Measurements from ENCODE around the gene ADGRL4. TPM values are rescaled to one million over a fixed set of nuclear protein-coding genes. Genes with fewer than 3 reads are reported as not detected.

ADGRL4 gene
- total and polyA plus RNA-seq, 12 donors, result 4.4 to 26.6 (median 10.4) TPM

DNA sequence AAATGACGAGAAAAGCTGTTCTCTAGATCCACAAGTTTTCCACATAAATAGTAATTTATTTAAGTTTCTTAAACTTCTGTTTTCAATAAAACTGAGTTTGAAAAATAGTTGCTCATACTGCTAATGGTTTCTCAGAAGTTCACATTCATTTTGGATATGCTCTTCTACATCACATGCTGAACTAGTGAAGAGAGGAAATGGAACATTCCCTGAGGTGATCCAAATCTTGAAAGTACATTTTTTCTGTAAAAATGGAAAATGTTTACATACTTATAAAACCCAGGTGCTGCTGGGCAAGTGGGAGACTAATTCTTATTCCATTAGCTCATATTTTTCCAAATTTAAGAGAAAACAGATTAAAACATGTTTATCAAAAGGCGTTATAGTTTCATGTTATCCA is 111.7 kb downstream of the ADGRL4 start:
- Histone ChIP-seq H3K36me3 (replicated peaks in 1 of 2) (no peaks in the 10 kb centered on the region), H3K4me3 (no peak overlapping the region), H3K27me3 (no peaks in the 10 kb centered on the region), H3K4me1 (replicated peaks in 1 of 2) (no peaks in the 10 kb centered on the region), H3K27ac (no peak overlapping the region), H3K9me3 (replicated peaks in 1 of 3) (no peaks in the 10 kb centered on the region)
- intact Hi-C loops (cut with DNase I), result no loop called here
- no peak for TF ChIP-seq POLR2A (IDR thresholded peaks at IDR 0.05)
- TF ChIP-seq, protein P1, sequence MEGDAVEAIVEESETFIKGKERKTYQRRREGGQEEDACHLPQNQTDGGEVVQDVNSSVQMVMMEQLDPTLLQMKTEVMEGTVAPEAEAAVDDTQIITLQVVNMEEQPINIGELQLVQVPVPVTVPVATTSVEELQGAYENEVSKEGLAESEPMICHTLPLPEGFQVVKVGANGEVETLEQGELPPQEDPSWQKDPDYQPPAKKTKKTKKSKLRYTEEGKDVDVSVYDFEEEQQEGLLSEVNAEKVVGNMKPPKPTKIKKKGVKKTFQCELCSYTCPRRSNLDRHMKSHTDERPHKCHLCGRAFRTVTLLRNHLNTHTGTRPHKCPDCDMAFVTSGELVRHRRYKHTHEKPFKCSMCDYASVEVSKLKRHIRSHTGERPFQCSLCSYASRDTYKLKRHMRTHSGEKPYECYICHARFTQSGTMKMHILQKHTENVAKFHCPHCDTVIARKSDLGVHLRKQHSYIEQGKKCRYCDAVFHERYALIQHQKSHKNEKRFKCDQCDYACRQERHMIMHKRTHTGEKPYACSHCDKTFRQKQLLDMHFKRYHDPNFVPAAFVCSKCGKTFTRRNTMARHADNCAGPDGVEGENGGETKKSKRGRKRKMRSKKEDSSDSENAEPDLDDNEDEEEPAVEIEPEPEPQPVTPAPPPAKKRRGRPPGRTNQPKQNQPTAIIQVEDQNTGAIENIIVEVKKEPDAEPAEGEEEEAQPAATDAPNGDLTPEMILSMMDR (IDR thresholded peaks at IDR 0.05), result no peak
- DNase-seq, result no peak
- 73 to 86% (median 79%) methylated on average over 2 of the region's 2 CpGs for WGBS, 4 donors

DNA sequence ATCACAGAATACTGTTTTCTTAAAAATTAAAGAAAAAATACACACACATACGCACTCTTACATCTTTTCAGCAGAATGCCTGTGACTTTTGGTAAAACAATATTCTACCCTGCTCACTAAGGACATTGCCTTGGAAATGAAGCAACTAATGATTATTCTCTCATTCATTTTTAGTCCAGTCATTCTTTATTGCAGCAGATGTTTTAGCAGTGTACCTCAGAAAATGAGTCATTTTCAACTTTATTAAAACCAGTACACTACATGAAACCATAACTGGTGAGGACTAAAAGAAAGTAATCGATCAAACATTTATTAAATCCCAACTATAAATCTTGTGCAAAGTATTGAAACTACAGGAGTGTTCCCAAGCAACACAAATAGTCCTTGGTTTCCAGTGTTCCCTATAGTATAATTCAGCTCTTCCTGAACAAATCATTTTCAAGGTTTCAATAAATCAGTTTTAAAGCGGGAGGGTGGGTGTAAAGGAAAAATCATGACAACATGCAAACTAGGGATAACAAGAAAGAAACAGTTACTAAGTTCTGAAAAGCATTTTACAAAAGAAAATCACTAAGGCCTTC is 114.2 kb downstream of the ADGRL4 start:
- H3K4me3 ChIP-seq, result no peak overlapping the region
- no peak for DNase-seq
- H3K36me3 ChIP-seq (replicated peaks in 1 of 2), result no peaks in the 10 kb centered on the region
- no peaks in the 10 kb centered on the region for H3K27me3 ChIP-seq
- intact Hi-C loops (cut with DNase I), result no loop called here
- WGBS, 4 donors, result 56 to 67% (median 64%) methylated on average over 3 of the region's 3 CpGs
- no peaks in the 10 kb centered on the region for H3K9me3 ChIP-seq (replicated peaks in 1 of 3)
- no peaks in the 10 kb centered on the region for H3K4me1 ChIP-seq (replicated peaks in 1 of 2)
- TF ChIP-seq, protein P1 (IDR thresholded peaks at IDR 0.05), result no peak
- no peak for TF ChIP-seq POLR2A (IDR thresholded peaks at IDR 0.05)
- no peak overlapping the region for H3K27ac ChIP-seq

DNA sequence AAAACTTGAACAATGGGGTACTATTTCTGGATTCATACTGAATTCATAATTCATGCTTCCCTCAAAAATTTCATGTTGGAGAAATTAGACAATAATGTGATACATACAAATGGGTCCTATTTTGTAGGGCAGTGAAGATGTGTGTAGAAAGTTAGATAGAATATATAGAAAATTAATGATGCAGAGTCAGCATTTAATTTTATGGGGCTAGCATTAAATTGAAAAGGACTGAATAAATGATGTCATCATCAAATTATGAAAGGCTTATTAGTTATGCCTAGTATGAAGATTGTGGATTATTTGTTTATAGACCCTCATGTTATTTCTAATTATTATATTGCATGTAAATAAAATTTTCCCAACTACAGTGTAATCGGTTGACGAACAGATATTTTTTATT is 119.1 kb downstream of the ADGRL4 start:
- Histone ChIP-seq H3K27ac (no peak overlapping the region), H3K4me1 (replicated peaks in 1 of 2) (no peaks in the 10 kb centered on the region), H3K36me3 (replicated peaks in 1 of 2) (no peaks in the 10 kb centered on the region), H3K27me3 (no peaks in the 10 kb centered on the region), H3K9me3 (replicated peaks in 1 of 3) (no peaks in the 10 kb centered on the region), H3K4me3 (no peak overlapping the region)
- 85 to 95% (median 92%) methylated on average over 2 of the region's 2 CpGs for WGBS, 4 donors
- TF ChIP-seq, protein P1 (IDR thresholded peaks at IDR 0.05), result no peak
- TF ChIP-seq POLR2A (IDR thresholded peaks at IDR 0.05), result no peak
- intact Hi-C loops (cut with DNase I), result no loop called here
- no peak for DNase-seq

DNA sequence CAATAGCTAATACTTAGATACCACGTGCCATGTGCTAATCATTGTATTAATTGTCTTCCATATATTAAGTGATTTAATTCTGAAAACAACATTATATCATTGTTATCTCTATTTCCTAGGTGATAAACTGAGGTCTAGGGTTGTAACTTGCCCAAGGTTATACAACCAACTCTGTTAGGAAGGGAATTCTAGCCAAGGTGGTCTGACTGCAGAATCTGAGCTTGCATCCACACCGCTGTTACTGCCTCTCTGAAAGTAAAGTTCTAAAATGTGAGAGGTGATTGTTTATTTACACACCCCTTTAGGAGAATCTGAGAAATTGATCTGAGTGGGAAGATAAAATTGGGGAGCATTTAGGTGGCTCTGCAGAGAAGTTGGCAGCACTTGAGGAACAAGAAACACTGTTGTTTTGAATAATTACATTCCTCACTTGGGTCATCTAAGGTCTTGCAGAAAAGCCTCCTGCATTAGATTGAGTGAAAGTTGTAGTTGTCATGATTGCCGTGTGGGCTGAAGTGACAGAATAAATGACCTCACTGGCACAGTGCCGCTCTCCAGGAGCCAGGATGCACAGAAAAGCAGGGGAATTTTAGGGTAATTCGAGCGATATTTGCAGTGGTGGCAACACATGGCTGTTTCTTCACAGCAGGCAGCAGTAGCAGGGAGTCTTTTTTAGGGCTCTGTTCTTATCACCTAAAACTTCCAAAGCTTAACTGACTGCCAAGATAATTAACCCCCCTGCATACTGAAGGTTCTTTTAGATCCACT is 121.7 kb downstream of the ADGRL4 start:
- Histone ChIP-seq H3K27ac (no peak overlapping the region), H3K36me3 (replicated peaks in 1 of 2) (no peaks in the 10 kb centered on the region), H3K27me3 (no peaks in the 10 kb centered on the region), H3K9me3 (replicated peaks in 1 of 3) (no peaks in the 10 kb centered on the region), H3K4me3 (no peak overlapping the region), H3K4me1 (replicated peaks in 1 of 2) (no peaks in the 10 kb centered on the region)
- DNase-seq, result no peak
- intact Hi-C loops (cut with DNase I), result no loop called here
- TF ChIP-seq, protein P1 (IDR thresholded peaks at IDR 0.05), result no peak
- no peak for TF ChIP-seq POLR2A (IDR thresholded peaks at IDR 0.05)
- 42 to 56% (median 52%) methylated on average over 6 of the region's 6 CpGs for WGBS, 4 donors

Data from adrenal gland (tissue), 12 donors.